Liver (tissue), 9 donors: ENCODE results near the gene QDPR. TPM values are rescaled to one million over a fixed set of nuclear protein-coding genes. Genes with fewer than 3 reads are reported as not detected.

ENCODE experiments used
- DNase-seq: peaks from one replicate; pipeline ENCODE4 v3.0.0-alpha.2; 2017; ENCODE audit warnings: low spot score
- H3K27ac ChIP-seq, 2 donors: one replicate each; pipeline ENCODE4 v1.7.0; 2013; ENCODE audit warnings: inconsistent platforms in 2 of 2, low read length in 2 of 2, control low read depth in 1 of 2, low read depth in 1 of 2, mild to moderate bottlenecking in 1 of 2
- H3K27me3 ChIP-seq, 4 donors: one replicate each; pipeline versions ENCODE4 v1.6.1 to v1.7.0; 2013; ENCODE audit warnings: low read length in 3 of 4, inconsistent platforms in 1 of 4, mild to moderate bottlenecking in 1 of 4, moderate library complexity in 1 of 4; ENCODE audit not compliant: control insufficient read depth in 4 of 4, insufficient read depth in 4 of 4
- H3K36me3 ChIP-seq, 4 donors: one replicate each; pipeline versions ENCODE4 v1.6.1 to v1.7.0; 2013; ENCODE audit warnings: low read length in 3 of 4, mild to moderate bottlenecking in 3 of 4, low read depth in 1 of 4, moderate library complexity in 1 of 4; ENCODE audit not compliant: control insufficient read depth in 4 of 4, insufficient read depth in 3 of 4
- H3K4me1 ChIP-seq, 4 donors: one replicate each; pipeline versions ENCODE4 v1.6.1 to v1.7.0; 2013; ENCODE audit warnings: low read length in 3 of 4, mild to moderate bottlenecking in 3 of 4, moderate library complexity in 1 of 4; ENCODE audit not compliant: control insufficient read depth in 4 of 4, insufficient read depth in 4 of 4
- H3K4me3 ChIP-seq, 3 donors: one replicate each; pipeline versions ENCODE4 v1.6.1 to v1.7.0; 2013; ENCODE audit warnings: low read length in 3 of 3, control low read depth in 1 of 3, low read depth in 1 of 3, mild to moderate bottlenecking in 1 of 3
- H3K9ac ChIP-seq, 2 donors: one replicate each; pipeline ENCODE4 v1.7.0; 2013; ENCODE audit warnings: low read length in 2 of 2, mild to moderate bottlenecking in 2 of 2, moderate library complexity in 2 of 2, control low read depth in 1 of 2, low read depth in 1 of 2
- H3K9me3 ChIP-seq, 4 donors: one replicate each; pipeline versions ENCODE4 v1.6.1 to v1.7.0; 2013; ENCODE audit warnings: low read length in 3 of 4; ENCODE audit not compliant: control insufficient read depth in 4 of 4
- NR2F2 ChIP-seq: IDR thresholded peaks from 2 replicates; pipeline ENCODE4 v1.6.1; 2016; ENCODE audit warnings: antibody characterized with exemption
- RXRA ChIP-seq, 2 donors: IDR thresholded peaks; 2 replicates each; pipeline ENCODE4 v1.6.1; 2017 to 2018; ENCODE audit warnings: antibody characterized with exemption in 2 of 2, mild to moderate bottlenecking in 1 of 2
- SP1 ChIP-seq: IDR thresholded peaks from 2 replicates; pipeline ENCODE4 v1.6.1; 2018; ENCODE audit warnings: antibody characterized with exemption, mild to moderate bottlenecking
- ZBTB33 ChIP-seq: IDR thresholded peaks from 2 replicates; pipeline ENCODE4 v1.6.1; 2016; ENCODE audit warnings: antibody characterized with exemption
- WGBS: extraction: QIAGEN DNeasy Blood & Tissue Kit; methylation state at CpG from one replicate; pipeline ENCODE4 v1.1.7; 2013; 5-methylcytosine and 5-hydroxymethylcytosine counted together
- polyA plus RNA-seq, 2 donors: library from polyadenylated mRNA; stranded (reverse) in 1 of 2; unstranded in 1 of 2; fragments of 200-250 nt in 1 of 2; fragments of >200 nt in 1 of 2; fragmentation: Nextera tagmentation in 1 of 2; extraction: Ambion mirVana in 1 of 2; gene quantifications; one replicate each; pipeline versions ENCODE4 v1.2.1 to v1.2.3, GENCODE V29; 2013 to 2015
- total RNA-seq, 2 donors: library from RNA; depleted of rRNA; stranded (reverse); fragments of >200 nt; gene quantifications; one replicate each; pipeline ENCODE4 v1.2.3, GENCODE V29; 2014
- TF ChIP-seq, protein P1 (sequence below): IDR thresholded peaks from 2 replicates; pipeline ENCODE4 v1.6.1; 2016; ENCODE audit warnings: antibody characterized with exemption
- donor health status: healthy.
- donor health status: healthy.
- donor health status: healthy.
- donor health status: healthy.
- donor health status: healthy.

Gene QDPR
- total and polyA plus RNA-seq, 4 donors: 38.0 to 137 (median 104) TPM

DNA sequence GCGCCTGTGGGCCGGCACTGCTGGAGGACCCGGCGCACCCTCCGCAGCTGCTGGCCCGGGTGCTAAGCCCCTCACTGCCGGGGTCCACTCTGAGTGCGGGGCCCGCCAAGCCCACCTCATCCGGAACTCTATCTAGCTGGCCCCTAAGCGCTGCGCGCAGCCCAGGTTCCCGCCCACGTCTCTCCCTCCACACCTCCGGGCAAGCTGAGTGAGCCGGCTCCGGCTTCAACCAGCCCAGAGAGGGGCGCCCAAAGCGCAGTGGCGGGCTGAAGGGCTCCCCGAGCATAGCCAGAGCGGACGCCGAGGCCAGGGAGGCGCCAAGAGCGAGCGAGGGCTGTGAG, 75.2 kb downstream of the QDPR start:
- Histone ChIP-seq H3K36me3 (no peaks in the 10 kb centered on the region), H3K27ac (no peak overlapping the region), H3K27me3 (no peaks in the 10 kb centered on the region), H3K4me3 (no peak overlapping the region), H3K9ac (no peak overlapping the region), H3K9me3 (no peaks in the 10 kb centered on the region), H3K4me1 (no peaks in the 10 kb centered on the region)
- no peak for DNase-seq
- no peak for TF ChIP-seq ZBTB33
- TF ChIP-seq, protein P1, sequence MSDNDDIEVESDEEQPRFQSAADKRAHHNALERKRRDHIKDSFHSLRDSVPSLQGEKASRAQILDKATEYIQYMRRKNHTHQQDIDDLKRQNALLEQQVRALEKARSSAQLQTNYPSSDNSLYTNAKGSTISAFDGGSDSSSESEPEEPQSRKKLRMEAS: no peak
- no peak for TF ChIP-seq NR2F2
- no peak for TF ChIP-seq RXRA (IDR thresholded peaks at IDR 0.05)
- no peak for TF ChIP-seq SP1
- 97% methylated on average over 28 of the region's 28 CpGs for whole genome bisulfite sequencing

Other genes with a start within 250 kb of the QDPR start
- gene CLRN2, start 3.1 kb upstream of the QDPR start, total RNA-seq: not detected
- under 1 TPM in 1 of 2 donors, not detected in 1; 0.19 TPM for gene CLRN2, start 3.1 kb upstream of the QDPR start, polyA plus RNA-seq
- gene LAP3, start 65.1 kb upstream of the QDPR start, total RNA-seq: 100 to 1,000 TPM in 1 of 2 donors, 10 to 100 TPM in 1; 57.5 to 178 TPM
- gene LAP3, start 65.1 kb upstream of the QDPR start, polyA plus RNA-seq: 100 to 1,000 TPM; 109 to 111 TPM
- 10 to 100 TPM in 1 of 2 donors, 1 to 10 TPM in 1; 8.5 to 26.8 TPM for gene MED28, start 102.6 kb upstream of the QDPR start, total RNA-seq
- gene MED28, start 102.6 kb upstream of the QDPR start, polyA plus RNA-seq: 1 to 10 TPM; 6.3 to 9.8 TPM